GM18502 (cell line): Measurements from ENCODE around the gene SPTLC3.
A peak's percentile ranks its signal among the peaks of the same experiment; 100 is the strongest.
"Not testable (repeated sequence)": the region's sequence is repeated elsewhere in the genome, so short reads cannot be mapped to it uniquely, and the experiment has no call there.

Experiments
- ATAC-seq: cut with Tn5 transposase; IDR thresholded peaks from one replicate; pipeline ENCODE4 v1.9.1; 2021; ENCODE audit warnings: mild to moderate bottlenecking; ENCODE audit not compliant: unreplicated experiment, poor library complexity

The SPTLC3 gene

GRCh38 chr20:13008761-13009681 lies at the start of gene SPTLC3:
TSS of gene SPTLC3 (plus strand) at chr20:13008972. CDS start at chr20:13009268, 296 bp downstream.
- ATAC-seq: peak; percentile 53

DNA sequence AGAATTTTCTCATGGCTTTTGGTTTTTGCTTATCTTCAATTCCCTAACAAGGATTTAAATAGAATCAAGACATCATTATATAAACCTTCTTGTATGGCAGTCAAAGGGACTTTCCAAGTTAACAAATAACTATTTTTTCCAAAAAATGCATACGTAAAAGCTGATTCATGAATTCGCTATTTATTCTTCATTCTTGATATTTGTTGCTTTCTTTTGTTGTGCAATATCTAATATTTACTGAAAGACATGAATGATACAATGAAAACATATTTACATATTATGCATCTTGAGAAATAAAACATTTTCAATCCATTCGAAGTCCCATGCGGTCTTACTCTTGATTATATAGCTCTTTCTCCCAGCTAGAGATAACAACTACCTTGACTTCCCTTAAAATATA lies 47.0 kb upstream of the SPTLC3 start:
- ATAC-seq: no peak

GRCh38 chr20:12962895-12963294 lies 45.9 kb upstream of the SPTLC3 start:
- no peak for ATAC-seq

DNA sequence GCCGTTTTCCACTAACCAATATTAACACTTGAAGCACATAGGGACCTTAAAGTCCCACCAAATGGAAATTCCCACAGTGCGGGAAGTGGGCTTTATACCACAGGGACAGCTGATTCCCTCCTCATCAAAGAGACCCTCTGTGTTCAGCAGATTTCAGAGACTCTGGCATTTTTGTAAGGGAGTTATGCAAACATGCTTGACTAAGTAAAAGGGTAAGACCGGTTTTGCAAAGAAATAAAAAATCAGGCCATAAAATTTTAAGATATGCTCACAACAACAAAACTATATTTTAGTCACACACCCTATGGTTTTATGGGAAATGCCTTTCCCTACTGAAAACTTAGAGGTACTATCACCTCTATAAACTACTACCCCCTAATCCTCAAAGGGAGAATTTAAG lies 45.4 kb upstream of the SPTLC3 start:
- ATAC-seq: no peak

- no peak for ATAC-seq
Observed at GRCh38 chr20:12965212-12965869, 43.4 kb upstream of the SPTLC3 start.

DNA sequence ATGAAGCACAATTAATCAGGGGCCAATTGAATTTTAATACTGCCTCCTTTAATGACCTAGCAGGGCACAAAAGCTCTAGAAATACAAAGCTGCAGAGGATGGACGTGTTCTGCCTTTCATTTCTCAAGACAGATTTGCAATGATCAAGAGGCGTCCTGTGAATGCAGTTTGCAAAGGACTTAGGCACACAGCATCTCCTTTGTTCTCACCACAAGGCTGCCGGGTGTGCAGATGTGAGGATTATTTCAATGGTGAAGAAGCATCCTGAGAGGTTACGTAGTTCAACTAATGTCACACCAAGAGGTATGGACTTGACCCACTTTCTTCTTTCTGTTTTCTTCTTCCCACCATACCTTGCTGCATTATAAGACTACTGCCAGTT lies 42.9 kb upstream of the SPTLC3 start:
- no peak for ATAC-seq

- no peak for ATAC-seq
Observed at GRCh38 chr20:12966468-12967085, 42.2 kb upstream of the SPTLC3 start.

- ATAC-seq: no peak
Observed at GRCh38 chr20:12967932-12968331, 40.8 kb upstream of the SPTLC3 start.

- no peak for ATAC-seq
Observed at GRCh38 chr20:12968472-12968871, 40.3 kb upstream of the SPTLC3 start.

DNA sequence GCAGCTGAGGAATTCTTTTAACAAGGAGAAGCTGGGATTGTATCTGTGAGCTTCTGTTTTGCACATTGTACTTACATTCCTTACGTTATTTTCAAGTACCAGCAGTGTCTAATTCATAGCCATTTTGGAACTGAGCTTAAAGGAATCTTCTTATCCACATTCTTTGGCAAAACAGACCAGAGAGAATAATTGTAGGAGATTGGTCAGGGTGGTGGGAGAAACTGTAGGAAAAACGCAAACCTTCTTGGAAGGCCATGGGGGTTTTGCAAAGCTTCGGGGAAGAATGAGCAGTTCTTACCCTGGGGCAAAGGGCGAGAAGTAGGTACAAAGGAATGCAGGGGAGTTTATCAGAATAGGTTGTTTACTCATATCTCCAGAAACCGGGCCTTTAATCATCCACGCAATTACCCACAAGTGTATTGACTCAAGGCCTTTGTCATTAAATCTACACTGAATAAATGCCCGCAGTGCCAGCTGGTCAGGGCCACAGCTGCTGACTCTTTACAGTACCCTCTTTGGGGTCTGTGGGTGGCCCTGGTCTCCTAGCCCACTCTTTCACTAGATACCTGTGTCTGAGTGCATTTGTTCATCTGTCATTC lies 39.6 kb upstream of the SPTLC3 start:
- ATAC-seq: no peak

DNA sequence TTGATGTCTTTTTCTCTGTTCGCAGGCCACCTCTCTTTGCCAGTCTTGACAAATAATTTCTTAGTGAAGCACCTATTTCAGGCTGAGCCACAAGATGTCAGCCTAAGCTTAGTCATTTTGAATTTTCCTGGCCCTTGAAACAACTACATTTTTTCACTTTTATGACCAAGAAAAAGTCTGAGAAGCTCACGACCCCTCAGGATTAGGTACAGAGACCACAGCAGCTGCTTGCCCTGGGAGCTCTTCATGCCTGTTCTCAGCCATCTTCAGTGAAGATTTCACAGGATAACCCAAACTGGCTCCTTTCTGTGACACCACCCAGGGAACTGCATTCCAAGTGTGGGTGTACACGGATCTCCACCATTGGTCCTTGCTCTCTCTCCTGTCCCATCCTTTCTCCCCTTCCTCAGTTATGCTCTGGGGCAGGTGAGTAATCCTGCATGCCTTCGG lies 38.4 kb upstream of the SPTLC3 start:
- ATAC-seq: no peak

- no peak for ATAC-seq
Observed at GRCh38 chr20:12975833-12976608, 32.8 kb upstream of the SPTLC3 start.

- ATAC-seq: no peak
Observed at GRCh38 chr20:12976720-12977309, 32.0 kb upstream of the SPTLC3 start.

DNA sequence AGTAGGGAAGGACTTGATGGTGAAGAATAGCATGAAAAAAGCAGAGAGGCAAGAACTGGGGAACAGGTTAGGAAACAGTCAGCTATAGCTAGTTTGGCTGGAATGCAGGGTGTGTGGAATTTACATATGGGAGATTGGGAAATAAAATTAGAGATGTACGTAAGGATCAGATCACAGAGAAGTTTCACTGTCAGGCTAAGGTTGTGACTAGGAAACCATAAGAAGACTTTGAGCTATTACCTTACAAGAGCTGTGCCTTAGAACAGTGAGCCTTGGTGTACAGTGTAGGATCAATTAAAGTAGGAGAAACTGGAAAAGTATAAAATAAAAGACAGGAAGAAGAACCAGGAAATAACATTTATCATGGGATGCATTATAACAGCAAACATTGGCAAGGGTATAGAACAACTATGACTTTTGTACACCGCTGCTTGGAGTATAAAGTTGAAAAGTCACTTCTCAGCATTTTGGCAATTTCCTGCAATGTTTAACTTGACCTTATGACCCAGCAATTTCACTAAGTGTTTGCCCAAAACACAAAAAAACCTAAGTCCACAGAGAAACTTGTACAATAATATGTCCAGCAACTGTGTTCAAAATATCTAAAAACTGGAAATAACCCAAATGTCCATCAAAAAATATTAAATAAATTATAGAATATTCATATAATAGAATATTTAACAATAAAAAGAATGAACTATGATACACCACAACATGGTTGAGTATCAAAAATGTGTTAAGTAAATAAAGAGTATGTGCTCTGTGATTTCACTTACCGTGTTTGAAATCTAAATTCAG lies 31.2 kb upstream of the SPTLC3 start:
- no peak for ATAC-seq

DNA sequence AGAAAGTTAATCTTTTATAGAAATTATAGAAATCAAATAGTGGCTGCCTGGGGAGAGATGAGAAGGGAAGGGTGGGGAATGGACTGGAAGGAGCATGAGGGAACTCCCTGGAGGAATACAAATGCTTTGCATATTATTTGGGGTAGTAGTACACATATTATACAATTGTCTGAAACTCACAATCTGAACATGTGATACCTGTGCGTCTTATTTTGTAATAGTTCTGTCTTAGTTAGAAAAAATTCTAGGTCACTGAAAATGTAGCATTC lies 30.7 kb upstream of the SPTLC3 start:
- ATAC-seq: no peak

GRCh38 chr20:12978613-12979495 lies 29.9 kb upstream of the SPTLC3 start:
- no peak for ATAC-seq

GRCh38 chr20:12979713-12980112 lies 29.1 kb upstream of the SPTLC3 start:
- ATAC-seq: not testable (repeated sequence)

DNA sequence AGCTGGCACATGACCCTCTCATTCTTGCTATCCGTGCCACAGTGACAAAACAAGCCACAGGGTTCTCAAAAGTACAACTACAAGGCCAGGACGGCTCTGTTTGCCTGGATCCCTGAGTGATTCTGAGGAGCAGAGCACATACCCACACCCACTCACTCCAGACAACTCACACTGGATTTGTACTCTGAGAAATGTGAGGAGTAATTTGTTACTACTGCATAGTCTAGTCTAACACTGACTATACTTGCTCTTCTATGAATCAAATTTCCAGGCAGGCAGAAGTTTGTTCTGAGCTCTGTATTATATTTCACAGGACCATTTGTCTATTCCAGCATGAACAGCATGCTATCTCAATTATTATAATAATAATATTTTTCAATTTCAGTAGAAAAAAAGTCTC lies 26.7 kb upstream of the SPTLC3 start:
- ATAC-seq: no peak
